CD4-positive, alpha-beta T cell treated with Interleukin-10 for 1 hour (primary cell): Measurements from ENCODE around the gene IGFBP4.

Source experiments
- DNase-seq: peaks from one replicate; pipeline ENCODE4 v3.0.0-alpha.2; 2020

The IGFBP4 gene

GRCh38 chr17:40493697-40494096 lies 50.4 kb downstream of the IGFBP4 start:
- no peak for DNase-seq

GRCh38 chr17:40495140-40495539 lies 51.9 kb downstream of the IGFBP4 start:
- no peak for DNase-seq

- no peak for DNase-seq
Measured at GRCh38 chr17:40496170-40496569, 52.9 kb downstream of the IGFBP4 start.

GRCh38 chr17:40496634-40497420 lies 53.6 kb downstream of the IGFBP4 start:
- no peak for DNase-seq

GRCh38 chr17:40497695-40498094 lies 54.4 kb downstream of the IGFBP4 start:
- DNase-seq, result no peak

- DNase-seq, result no peak
Measured at GRCh38 chr17:40498281-40499084, 55.2 kb downstream of the IGFBP4 start.

GRCh38 chr17:40499551-40500189 lies 56.4 kb downstream of the IGFBP4 start:
- DNase-seq, result no peak

- DNase-seq, result no peak
Measured at GRCh38 chr17:40500190-40500589, 56.9 kb downstream of the IGFBP4 start.

GRCh38 chr17:40500709-40501108 lies 57.5 kb downstream of the IGFBP4 start:
- DNase-seq, result no peak

- no peak for DNase-seq
Measured at GRCh38 chr17:40501499-40501911, 58.3 kb downstream of the IGFBP4 start, which contains the start of gene TNS4. Gene TNS4, minus strand, starts transcription at chr17:40501623. Its CDS starts 5,198 bp downstream, at chr17:40496425.

GRCh38 chr17:40502716-40503115 lies 59.5 kb downstream of the IGFBP4 start:
- DNase-seq, result no peak

- no peak for DNase-seq
Measured at GRCh38 chr17:40503154-40503553, 59.9 kb downstream of the IGFBP4 start.

- no peak for DNase-seq
Measured at GRCh38 chr17:40506786-40507185, 63.5 kb downstream of the IGFBP4 start.
